Neural progenitor cell (in vitro differentiated cells): ENCODE results near the gene SEMA4A.

Experiments
- EZH2 ChIP-seq: fragments of 200-600 bp; sonication (generic); IDR thresholded peaks from 2 replicates; pipeline ENCODE4 v1.6.1; 2017; ENCODE audit warnings: antibody characterized with exemption, mild to moderate bottlenecking, moderate library complexity
- EZH2phosphoT487 ChIP-seq: fragments of 200-600 bp; sonication (generic); IDR thresholded peaks from 2 replicates; pipeline ENCODE4 v1.6.1; 2017; ENCODE audit warnings: antibody characterized with exemption
- TF ChIP-seq, protein P1 (sequence below): fragments of 200-600 bp; sonication (generic); IDR thresholded peaks from 2 replicates; pipeline ENCODE4 v1.5.1; 2017; ENCODE audit warnings: antibody characterized with exemption, mild to moderate bottlenecking

DNA sequence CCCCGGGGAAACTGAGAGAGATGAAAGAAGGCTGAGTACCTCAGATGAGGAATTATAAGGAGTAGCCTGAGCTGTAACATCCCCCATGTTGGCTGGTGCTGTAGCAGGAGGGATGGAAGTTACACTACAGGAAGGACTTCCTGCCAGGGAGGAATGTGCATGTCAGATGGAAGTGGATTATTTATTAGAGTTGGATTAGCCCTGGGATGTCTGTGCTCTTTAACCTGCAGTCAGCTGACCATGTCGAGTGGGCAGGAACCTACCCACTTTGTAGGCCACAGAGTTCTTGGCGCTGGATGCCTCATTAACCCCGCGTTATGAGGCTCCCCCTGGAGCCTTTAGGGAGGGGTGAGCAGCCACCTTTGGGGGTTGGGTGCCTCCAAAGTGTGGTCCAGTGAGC is 757 bp upstream of the SEMA4A start:
- TF ChIP-seq EZH2 (no peak), EZH2phosphoT487 (no peak)
- TF ChIP-seq, protein P1, sequence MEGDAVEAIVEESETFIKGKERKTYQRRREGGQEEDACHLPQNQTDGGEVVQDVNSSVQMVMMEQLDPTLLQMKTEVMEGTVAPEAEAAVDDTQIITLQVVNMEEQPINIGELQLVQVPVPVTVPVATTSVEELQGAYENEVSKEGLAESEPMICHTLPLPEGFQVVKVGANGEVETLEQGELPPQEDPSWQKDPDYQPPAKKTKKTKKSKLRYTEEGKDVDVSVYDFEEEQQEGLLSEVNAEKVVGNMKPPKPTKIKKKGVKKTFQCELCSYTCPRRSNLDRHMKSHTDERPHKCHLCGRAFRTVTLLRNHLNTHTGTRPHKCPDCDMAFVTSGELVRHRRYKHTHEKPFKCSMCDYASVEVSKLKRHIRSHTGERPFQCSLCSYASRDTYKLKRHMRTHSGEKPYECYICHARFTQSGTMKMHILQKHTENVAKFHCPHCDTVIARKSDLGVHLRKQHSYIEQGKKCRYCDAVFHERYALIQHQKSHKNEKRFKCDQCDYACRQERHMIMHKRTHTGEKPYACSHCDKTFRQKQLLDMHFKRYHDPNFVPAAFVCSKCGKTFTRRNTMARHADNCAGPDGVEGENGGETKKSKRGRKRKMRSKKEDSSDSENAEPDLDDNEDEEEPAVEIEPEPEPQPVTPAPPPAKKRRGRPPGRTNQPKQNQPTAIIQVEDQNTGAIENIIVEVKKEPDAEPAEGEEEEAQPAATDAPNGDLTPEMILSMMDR, result no peak
